Activated CD8-positive, alpha-beta memory T cell treated with anti-CD3 and anti-CD28 coated beads, Interleukin-2, amount 50 U/mL, for 48 hours (primary cell): ENCODE data around the gene B3GALT6.
A peak's percentile ranks its signal among the peaks of the same experiment; 100 is the strongest.

ENCODE experiments used
- DNase-seq: peaks from one replicate; pipeline ENCODE4 v3.0.0-alpha.2; 2020

B3GALT6 gene

GRCh38 chr1:1202831-1203560, 29.0 kb upstream of the B3GALT6 start:
- DNase-seq = no peak

- no peak for DNase-seq
These were observed 28.2 kb upstream of the B3GALT6 start for GRCh38 chr1:1203561-1204424.

GRCh38 chr1:1204425-1204920, 27.6 kb upstream of the B3GALT6 start:
- no peak for DNase-seq

DNA sequence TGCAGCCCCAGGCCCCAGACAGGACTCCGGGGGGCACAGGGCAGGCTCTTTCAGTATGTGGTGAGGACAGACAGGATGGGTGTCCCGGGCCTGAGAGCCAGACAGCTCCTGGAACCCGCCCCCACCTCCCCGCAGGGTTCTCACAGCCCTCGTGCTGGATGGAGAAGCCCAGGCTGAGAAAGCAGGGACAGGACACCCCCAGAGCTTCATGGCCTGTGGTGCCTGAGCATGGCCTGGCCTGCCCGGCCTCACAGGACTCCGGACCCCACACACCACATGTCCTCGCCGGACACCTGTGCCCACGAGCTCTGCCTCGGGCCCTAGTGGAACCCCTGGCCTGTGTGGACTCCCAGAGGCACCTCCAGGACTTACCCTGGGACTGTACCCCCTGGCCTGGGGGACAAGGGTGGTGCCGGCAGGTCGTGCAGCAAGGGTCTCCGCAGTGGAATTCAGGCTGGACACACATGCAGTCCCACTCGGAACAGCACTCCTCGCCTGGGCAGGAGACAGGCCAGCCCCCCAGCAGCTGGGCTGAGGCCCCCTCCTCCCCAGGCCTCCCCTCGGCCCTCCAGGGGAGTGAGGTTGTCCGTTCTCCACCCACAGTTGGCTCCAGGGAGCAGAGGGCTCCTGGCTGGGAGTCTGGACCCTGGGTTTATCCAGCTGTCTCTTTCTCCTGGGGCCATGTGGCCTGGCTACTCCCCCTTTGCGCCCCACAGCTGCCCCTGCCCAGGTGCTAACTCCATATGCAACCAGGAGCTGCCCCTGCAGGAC, 26.9 kb upstream of the B3GALT6 start:
- peak; percentile 60 for DNase-seq

DNA sequence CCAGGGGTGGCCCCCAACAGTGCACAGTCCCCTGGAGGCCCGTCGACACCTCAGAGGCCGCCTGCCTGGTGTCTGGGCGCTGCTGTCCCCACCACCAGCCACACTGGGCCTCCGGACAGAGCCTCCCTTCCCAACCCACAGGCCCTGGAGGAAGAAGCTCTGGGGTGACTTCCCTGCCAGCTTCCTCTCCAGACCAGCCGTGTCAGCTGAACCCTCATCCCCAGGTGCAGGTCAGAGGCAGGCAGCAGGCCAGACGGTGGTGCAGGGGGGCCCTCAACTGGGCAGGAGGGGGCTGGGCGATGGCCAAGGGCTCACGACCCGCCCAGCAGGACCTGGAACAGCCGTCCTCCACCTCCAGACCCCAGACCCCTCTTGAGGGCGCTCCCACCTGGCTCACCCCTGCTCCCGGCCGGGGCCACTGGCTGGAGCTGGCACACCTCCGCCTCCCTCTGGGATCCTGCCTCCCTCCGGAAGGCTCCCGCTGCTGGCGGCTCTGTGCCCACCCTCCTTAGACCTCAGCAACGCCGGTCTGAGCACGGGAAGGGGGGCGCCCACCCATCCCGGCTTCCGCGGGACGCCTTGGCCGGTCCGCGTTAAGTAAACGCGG, 26.2 kb upstream of the B3GALT6 start:
- no peak for DNase-seq

DNA sequence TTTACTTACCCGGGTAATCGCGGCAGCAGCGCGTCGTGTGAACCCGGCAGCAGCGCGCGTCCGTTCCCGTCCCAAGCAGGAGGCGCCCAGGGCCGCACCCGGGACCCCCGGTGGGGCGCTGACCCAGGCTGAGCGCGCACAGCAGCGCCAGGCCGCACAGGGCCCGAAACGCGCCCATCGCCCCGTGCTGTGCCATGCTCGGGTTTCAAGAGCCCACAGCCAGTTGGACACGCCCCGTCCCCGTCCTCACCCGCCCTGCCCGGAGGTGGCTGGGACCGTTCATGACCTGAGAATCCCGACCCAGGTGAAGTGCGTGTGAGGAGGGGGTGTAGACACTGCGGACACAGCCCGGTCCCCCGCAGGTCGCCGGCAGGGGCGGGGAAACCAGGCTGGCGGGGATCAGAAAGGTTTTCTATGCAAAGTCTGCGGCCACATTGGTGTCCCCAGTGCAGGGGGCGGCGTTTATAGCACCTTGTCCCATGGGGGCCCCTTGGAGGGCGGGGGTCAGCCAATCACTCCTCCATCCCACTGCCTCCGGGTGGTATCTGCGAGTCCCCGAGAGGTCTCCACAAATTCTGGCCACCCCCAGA, 25.6 kb upstream of the B3GALT6 start, which contains the start of gene TNFRSF18:
Gene TNFRSF18 (minus strand): TSS at position 217 of the 590 bp plus-strand sequence. CDS start 21 bp downstream, at position 196.
- peak; percentile 78 for DNase-seq

- DNase-seq = peak; percentile 65
These were observed 25.0 kb upstream of the B3GALT6 start for GRCh38 chr1:1206966-1207531.

DNA sequence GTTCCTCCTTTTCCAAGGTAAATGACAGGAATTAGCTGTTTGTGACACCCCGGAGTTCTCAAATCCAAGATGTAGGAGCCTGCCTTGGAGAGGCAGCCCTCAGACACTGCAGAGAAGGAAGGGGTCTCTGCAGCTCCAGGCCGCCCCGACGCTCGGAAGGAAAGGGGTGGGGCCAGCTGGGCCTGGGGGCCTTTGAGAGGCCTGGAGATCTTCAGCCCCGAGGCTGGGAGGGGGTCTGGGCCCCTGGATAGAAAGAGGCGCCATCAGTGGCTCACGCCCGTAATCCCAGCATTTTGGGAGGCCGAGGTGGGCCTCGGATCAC, 24.5 kb upstream of the B3GALT6 start:
- no peak for DNase-seq

- peak; percentile 73 for DNase-seq
These were observed 23.2 kb upstream of the B3GALT6 start for GRCh38 chr1:1208713-1209433.

DNA sequence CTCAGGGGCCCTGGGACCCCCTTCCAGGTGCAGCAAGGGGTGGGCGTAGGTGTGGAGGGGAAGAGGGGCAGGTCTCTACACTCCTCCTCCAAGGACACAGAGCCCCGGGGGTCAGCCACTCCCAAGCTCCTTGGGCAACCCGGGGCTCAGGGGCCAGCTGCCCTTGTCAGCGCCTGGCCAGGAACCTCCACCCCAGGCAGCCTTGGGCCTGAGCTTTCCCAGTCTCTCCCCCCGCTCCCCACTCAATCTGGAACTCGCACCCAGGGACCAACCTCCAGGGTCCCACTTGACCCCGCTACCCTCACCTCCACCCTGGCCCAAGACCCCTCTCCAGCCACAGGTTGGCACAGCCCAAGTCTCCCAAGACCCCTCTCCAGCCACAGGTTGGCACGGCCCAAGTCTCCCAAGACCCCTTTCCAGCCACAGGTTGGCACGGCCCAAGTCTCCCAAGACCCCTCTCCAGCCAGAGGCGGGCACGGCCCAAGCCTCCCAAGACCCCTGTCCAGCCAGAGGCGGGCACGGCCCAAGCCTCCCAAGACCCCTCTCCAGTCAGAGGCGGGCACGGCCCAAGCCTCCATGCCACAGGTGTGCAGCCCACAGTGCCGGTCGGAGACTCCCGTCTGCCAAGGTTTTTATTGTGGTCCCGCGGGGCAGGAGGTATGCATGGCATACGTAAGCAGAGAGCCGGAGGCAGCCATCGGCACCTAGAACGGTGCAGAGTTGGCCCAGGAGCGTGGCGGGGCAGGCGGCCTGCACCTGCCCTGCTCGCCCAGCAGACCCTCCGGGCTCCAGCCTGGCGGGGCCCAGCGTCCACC, 21.1 kb upstream of the B3GALT6 start:
- DNase-seq = peak; percentile 51

GRCh38 chr1:1211541-1212441, 20.2 kb upstream of the B3GALT6 start:
- DNase-seq = no peak

DNA sequence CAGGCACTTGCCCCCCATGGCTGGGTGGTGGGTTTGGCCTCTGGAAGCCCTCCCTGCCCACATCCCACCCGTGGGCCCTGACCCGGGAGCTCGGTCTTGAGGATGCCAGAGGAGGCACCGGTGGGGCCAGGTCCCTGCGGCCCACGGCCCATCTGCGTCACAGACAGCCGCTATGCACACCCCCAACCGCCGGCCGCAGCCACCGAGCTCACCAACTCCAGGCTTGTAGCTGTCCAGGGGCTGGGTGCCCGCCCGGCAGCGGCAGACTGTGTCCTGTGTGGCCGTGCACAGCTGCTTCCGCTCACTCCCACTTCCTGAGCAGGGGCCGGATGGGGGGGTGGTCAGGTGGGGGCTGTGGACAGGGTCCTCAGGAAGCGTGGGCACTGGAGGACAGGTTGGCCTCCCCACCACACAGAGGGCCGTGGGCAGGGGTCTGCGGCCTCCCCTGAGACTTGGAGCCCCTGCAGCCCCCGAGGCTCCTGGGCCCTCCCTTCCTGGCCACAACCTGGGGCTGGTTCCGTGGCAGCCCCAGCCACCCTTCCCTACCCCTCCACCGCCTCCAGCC, 19.2 kb upstream of the B3GALT6 start:
- DNase-seq = peak; percentile 79

DNA sequence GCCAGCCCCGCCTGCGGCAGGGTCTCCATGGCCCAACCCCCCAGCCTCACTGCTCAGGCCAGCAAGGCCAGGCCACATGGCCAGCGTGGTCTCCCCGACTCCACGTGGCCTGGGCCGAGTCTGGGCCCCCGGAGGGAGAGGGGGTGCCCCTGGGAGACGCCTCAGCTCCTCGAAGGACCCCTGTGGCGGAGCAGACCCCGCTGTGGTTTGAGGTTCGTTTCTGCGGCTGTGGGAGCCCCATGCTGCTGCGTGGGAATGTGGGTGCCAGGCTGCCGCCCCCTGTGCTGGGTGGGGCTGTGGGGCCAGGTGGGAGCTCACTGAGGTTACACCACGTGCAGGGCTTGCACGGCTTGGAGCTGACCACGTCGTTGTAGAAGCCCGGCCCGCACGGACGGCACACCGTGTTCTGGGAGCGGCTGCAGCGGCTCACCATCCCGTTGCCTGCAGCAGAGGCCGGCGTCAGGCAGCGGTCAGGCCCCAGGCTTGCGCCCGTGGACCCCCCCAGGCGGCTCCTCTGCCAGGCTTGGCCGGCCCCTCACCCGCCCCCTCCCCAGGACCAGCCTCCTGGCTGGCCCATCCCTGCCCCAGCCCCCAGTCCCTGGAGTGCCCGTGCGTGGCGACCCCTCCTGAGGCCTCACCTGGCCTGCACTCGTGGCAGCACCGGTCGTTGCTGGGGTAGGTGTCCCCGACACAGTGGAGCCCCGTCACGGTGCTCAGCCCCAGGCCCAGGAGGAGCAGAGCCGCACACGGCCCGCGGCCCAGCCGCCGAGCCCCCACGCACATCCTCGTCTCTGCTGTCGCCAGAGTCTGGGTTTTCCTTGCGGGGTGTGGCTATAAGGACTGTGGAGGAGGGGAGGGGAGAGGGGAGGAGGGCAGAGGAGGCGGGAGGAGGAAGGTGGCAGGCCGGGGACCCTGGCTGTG, 18.4 kb upstream of the B3GALT6 start, which contains the start of gene TNFRSF4:
Gene TNFRSF4 (minus strand): TSS at position 809 of the 921 bp plus-strand sequence. CDS start 26 bp downstream, at position 783.
- DNase-seq = peak; percentile 73

GRCh38 chr1:1215080-1215676, 16.9 kb upstream of the B3GALT6 start:
- no peak for DNase-seq

- DNase-seq = no peak
These were observed 16.0 kb upstream of the B3GALT6 start for GRCh38 chr1:1215881-1216605.
